ENCODE measurements around the gene FAM180B.

DNA sequence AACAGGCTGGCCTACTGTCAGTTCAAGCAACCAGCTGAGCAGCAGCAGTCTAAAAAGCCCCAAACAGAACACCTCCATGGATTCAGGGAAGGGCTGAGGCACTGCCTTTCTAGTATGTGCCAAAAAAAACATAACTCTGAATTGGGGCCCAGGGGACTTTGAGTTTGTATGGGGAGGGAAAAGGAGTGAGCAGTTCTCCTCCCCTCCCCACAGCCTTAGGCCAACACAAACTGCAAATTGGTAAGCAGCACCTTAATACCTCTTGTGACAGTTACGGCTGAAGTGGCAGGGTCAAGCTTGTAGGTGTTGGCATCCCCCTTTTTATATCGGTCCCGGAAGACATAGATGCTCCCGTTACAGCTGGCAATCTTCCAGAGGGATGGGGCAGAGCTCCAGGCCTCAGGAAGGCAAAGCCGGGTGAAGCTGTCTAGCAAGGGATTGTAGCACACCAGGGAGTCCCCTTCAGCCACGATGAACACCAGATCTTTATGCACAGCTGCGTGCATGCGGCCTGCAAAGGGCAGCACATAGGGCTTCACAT, 13.7 kb upstream of the FAM180B start:
- TF ChIP-seq, protein P1, sequence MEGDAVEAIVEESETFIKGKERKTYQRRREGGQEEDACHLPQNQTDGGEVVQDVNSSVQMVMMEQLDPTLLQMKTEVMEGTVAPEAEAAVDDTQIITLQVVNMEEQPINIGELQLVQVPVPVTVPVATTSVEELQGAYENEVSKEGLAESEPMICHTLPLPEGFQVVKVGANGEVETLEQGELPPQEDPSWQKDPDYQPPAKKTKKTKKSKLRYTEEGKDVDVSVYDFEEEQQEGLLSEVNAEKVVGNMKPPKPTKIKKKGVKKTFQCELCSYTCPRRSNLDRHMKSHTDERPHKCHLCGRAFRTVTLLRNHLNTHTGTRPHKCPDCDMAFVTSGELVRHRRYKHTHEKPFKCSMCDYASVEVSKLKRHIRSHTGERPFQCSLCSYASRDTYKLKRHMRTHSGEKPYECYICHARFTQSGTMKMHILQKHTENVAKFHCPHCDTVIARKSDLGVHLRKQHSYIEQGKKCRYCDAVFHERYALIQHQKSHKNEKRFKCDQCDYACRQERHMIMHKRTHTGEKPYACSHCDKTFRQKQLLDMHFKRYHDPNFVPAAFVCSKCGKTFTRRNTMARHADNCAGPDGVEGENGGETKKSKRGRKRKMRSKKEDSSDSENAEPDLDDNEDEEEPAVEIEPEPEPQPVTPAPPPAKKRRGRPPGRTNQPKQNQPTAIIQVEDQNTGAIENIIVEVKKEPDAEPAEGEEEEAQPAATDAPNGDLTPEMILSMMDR (IDR thresholded peaks at IDR 0.05), result no peak
- TF ChIP-seq POLR2A (IDR thresholded peaks at IDR 0.05), result no peak

Measured in heart left ventricle (tissue), 13 donors.